Liver (tissue), 3 donors: Measurements from ENCODE around the gene YKT6.

ENCODE experiments used
- CTCF ChIP-seq: fragments of 150-350 bp; IDR thresholded peaks from 2 replicates; pipeline ENCODE4 v1.5.1; 2017; ENCODE audit warnings: improper control_type of control experiment, low read depth, low read length; ENCODE audit not compliant: missing input control
- EGR1 ChIP-seq, 2 donors: IDR thresholded peaks; 2 replicates each; pipeline ENCODE4 v1.6.1; 2016 to 2018; ENCODE audit warnings: antibody characterized with exemption in 2 of 2, low read depth in 2 of 2
- FOXA1 ChIP-seq: IDR thresholded peaks from 2 replicates; pipeline ENCODE4 v1.6.1; 2016; ENCODE audit warnings: antibody characterized with exemption
- GABPA ChIP-seq, 2 donors: IDR thresholded peaks in 1 of 2; conservative IDR thresholded peaks in 1 of 2; 2 replicates each; pipeline ENCODE4 v1.6.1; 2016; ENCODE audit warnings: antibody characterized with exemption in 2 of 2, mild to moderate bottlenecking in 1 of 2, moderate library complexity in 1 of 2
- HNF4A ChIP-seq, 2 donors: conservative IDR thresholded peaks; 2 replicates each; pipeline ENCODE4 v1.6.1; 2016; ENCODE audit warnings: antibody characterized with exemption in 2 of 2, mild to moderate bottlenecking in 2 of 2
- HNF4G ChIP-seq: IDR thresholded peaks from 2 replicates; pipeline ENCODE4 v1.6.1; 2016; ENCODE audit warnings: antibody characterized with exemption
- JUND ChIP-seq, 2 donors: IDR thresholded peaks; 2 replicates each; pipeline ENCODE4 v1.6.1; 2016; ENCODE audit warnings: antibody characterized with exemption in 2 of 2
- MAX ChIP-seq: IDR thresholded peaks from 2 replicates; pipeline ENCODE4 v1.6.1; 2016; ENCODE audit warnings: antibody characterized with exemption
- NR2F2 ChIP-seq: IDR thresholded peaks from 2 replicates; pipeline ENCODE4 v1.6.1; 2016; ENCODE audit warnings: antibody characterized with exemption
- RAD21 ChIP-seq, 2 donors: IDR thresholded peaks; 2 replicates each; pipeline ENCODE4 v1.6.1; 2016; ENCODE audit warnings: antibody characterized with exemption in 2 of 2, mild to moderate bottlenecking in 2 of 2
- REST ChIP-seq: IDR thresholded peaks from 2 replicates; pipeline ENCODE4 v1.6.1; 2016; ENCODE audit warnings: antibody characterized with exemption, mild to moderate bottlenecking
- SP1 ChIP-seq: IDR thresholded peaks from 2 replicates; pipeline ENCODE4 v1.6.1; 2018; ENCODE audit warnings: antibody characterized with exemption, mild to moderate bottlenecking
- TAF1 ChIP-seq: conservative IDR thresholded peaks from 2 replicates; pipeline ENCODE4 v1.6.1; 2016; ENCODE audit warnings: antibody characterized with exemption, mild to moderate bottlenecking
- donor health status: healthy.
- donor health status: healthy.

DNA sequence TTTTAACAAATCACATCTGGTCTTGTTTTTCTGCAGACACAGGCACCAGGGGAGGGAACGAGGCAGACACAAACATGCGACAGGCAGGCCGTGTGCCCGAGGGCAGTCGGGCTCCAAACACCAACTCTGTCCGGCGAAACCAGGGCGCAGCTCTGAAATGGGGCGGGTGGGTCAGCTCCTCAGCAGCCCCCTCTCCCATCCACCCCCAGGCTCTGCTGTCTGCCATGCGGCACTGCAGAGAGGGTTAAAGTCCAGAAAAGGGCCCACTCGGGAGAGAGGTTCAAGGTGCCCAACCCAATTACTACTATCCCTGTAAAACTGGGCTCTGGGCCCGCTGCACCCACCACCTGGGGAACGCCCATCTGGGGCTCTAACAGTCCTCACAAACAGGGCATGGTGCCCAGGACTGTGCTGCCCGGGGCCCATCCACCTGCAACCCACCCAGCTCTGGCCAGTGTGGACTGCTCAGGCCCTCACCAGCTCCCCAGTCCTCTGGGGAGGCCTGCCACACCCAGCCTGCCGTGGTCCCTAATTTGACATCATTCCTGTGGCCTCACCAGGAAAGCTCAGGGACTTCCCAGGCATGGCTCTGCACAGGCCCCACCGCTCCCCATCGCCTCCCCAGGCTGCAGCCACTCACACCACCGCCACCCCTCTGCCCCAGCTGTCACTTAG, 18.7 kb downstream of the YKT6 start:
- TF ChIP-seq CTCF (no peak), TAF1 (no peak), RAD21 (IDR thresholded peaks at IDR 0.05) (no peak), EGR1 (IDR thresholded peaks at IDR 0.05; ENCODE audit: low read depth in 2 of 2) (no peak), SP1 (no peak), NR2F2 (no peak), JUND (IDR thresholded peaks at IDR 0.05) (no peak), HNF4G (no peak), GABPA (IDR thresholded peaks at IDR 0.05 in 1 of 2, conservative IDR thresholded peaks at IDR 0.05 in 1 of 2) (no peak), MAX (no peak), FOXA1 (no peak), HNF4A (conservative IDR thresholded peaks at IDR 0.05) (no peak), REST (no peak)
